GM10266 (cell line): Measurements from ENCODE around the gene TRPC4AP.

Experiments used
- DNase-seq: peaks from one replicate; pipeline ENCODE4 v3.0.0; 2012; ENCODE audit errors: extremely low spot score
- TF ChIP-seq, protein P1 (sequence below): IDR thresholded peaks from 2 replicates; pipeline ENCODE4 v1.5.1; 2012; ENCODE audit warnings: mild to moderate bottlenecking, low read depth; ENCODE audit not compliant: control insufficient read depth, insufficient read depth; ENCODE audit errors: missing control alignments

TRPC4AP gene

DNA sequence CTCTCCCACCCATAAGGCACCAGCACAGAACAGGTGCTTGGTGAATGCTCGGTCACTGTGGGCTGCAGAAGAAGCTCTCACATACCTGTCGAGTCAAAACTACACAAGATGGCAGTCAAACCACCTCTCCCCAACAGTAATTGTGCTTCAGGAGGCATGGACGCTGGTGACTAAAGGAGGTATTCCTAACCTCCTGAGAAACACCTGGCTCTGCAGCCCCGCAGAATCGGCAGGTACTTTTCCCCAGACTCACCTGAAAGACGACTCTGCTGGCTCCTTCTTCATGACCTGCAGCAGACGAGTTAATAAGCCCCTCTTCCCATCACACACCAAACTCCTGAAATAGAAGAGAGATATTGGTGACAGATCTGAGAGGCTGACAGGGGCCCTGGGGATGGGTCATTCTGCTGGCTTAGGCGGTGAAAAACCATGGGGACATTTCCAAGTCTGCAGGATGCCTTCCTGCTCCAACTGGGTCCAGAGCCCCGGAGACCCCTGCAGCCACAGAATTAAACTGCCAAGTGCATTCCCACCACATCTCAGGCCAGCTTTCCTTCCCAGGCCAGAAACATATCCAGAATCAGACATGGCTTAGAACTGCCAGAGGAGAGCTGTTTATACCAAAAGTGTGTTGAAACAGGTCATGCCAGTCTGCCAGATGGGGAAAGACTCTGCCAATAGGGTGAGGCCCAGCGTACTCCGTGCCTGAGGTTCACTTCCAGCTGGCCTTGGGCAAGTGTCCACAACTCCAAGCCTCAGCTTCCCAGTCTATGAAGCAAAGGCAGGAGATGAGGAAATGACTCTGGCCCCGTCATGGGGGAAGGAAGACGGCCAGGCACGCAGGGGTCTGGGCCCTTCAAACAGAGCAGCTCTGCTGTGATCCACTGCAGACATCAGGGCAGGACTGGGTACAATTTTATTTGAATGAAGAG is 83.9 kb downstream of the TRPC4AP start:
- TF ChIP-seq, protein P1, sequence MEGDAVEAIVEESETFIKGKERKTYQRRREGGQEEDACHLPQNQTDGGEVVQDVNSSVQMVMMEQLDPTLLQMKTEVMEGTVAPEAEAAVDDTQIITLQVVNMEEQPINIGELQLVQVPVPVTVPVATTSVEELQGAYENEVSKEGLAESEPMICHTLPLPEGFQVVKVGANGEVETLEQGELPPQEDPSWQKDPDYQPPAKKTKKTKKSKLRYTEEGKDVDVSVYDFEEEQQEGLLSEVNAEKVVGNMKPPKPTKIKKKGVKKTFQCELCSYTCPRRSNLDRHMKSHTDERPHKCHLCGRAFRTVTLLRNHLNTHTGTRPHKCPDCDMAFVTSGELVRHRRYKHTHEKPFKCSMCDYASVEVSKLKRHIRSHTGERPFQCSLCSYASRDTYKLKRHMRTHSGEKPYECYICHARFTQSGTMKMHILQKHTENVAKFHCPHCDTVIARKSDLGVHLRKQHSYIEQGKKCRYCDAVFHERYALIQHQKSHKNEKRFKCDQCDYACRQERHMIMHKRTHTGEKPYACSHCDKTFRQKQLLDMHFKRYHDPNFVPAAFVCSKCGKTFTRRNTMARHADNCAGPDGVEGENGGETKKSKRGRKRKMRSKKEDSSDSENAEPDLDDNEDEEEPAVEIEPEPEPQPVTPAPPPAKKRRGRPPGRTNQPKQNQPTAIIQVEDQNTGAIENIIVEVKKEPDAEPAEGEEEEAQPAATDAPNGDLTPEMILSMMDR, result no peak
- no peak for DNase-seq

DNA sequence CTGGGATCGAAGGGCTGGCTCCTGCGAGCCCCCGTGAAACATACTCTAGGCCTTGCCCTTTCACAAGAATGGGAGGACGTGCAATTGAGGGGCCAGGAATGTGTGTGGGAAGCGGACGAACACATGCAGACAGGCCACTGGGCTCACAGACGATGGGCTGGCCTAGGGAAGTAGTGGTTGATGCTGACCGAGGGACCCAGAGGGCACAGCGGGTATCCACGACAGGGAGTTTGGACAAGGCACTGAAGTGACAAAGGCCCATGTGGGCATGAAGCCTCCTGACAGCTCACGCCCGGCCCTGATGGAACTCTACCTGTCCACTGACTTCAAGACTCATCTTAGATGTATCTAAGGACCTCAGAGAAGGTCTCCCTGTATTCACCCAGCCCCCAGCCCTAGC is 84.7 kb downstream of the TRPC4AP start:
- TF ChIP-seq, protein P1, result no peak
- no peak for DNase-seq

DNA sequence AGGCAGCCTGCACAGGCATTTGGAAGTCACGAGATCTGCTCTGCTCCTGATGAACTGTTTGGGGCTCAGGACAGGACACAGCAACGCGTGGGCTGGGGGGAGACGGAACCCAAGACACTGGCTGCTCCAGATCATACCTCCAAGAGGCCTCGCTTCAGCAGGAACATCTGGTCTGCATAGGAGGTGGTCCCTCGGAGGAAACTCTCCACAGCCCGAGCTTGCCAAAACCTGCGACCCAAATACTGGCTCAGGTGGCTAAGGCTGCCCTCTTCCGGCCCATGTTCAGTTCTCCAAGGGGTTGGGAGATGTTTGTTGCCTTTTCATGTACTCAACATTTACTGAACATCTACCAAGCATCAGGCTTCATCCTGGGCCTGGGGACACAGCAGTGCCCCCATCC is 85.2 kb downstream of the TRPC4AP start:
- TF ChIP-seq, protein P1, result no peak
- DNase-seq, result no peak

DNA sequence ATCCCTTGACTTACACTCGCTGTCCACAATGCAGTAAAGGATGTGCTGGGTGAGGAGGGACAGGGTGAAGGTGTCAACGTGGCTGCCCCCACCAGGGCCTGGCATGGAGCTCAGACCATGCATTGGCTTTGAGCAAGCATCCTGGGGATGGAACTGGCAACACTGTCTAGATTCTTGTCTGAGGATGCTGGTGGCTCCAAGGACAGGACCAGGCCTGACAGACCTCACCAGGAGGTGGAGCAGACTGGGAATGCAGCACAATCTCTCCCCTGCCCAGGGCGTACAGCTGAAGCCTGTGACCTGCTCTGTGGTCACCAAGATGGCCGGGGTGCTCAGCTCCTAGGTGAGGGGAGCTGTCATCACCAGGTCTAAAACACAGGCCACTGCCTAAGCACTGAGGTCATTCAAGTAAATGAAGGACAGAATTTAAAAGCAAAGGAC is 86.1 kb downstream of the TRPC4AP start:
- DNase-seq, result no peak
- TF ChIP-seq, protein P1, result no peak

DNA sequence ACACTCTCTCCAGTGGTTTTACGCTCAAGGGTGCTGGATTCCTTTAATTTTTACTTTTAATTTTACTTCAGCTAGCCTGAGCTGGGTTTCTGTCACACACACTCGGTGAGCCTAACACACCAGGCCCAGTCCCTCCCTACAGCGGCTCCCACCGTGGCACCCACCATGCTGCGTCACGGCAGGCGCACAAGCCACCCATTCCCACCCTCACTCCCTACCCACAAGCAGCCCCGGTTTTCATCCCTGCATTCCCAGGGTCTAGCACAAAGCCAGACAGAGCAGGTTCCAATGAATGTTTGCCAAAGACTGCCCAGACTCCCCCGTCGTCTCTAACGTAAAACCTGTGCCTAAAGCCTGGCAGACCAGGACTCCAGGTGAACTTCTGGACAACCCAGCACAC is 86.6 kb downstream of the TRPC4AP start:
- TF ChIP-seq, protein P1, result no peak
- no peak for DNase-seq

DNA sequence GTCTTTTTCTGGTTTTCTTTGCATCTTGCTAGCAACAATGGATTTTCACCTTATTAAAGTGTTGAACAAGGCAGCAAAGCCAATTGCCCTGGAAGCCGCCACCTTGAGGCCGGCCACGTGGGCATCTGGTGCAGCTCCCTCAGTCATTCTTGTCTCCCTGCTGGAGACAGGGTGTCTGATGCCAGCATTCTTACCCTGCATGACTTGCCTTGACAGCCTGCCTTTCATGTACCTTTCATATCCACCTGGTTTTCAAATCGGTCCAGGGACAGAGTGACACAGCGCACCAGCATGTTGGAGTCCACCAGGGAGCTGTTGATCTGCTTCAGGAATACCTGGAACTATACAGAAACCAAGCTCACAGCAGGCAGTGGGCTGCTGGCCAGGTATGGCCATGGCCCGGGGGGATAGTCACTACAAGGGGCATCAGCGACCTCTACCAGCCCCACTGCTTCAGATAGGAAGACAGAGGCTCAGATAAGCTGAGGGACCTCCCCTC is 87.1 kb downstream of the TRPC4AP start:
- TF ChIP-seq, protein P1, result no peak
- no peak for DNase-seq
